Measurements from ENCODE around the gene PRR20G.
"Not testable (repeated sequence)": the region's sequence is repeated elsewhere in the genome, so short reads cannot be mapped to it uniquely, and the experiment has no call there.

PRR20G gene

DNA sequence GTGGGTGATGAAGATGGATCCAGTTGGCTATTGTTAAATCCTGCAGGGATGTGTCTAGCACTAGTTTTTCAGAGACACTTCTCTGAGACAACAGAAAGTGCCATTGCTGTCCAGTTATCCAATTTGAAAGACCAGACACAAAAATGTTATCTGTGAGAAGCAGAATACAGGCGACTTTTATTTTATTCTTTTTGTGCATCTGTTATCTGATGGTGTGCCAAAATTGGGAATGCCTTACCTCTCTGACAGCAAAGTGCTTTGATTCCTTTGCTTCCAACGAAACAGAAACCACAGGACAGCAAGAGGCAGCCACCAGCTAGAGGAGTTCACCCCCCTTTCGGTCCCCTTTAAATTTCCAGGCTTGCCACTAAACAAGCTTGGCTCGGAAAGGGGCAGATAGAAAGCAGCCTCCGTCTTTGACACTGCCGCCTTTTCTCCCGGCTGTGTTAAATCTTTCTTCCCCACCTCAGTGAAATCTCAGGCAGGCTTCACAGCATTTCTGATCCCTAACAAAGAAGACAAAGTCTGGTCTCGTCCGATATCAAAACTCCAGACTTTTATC lies 17.7 kb upstream of the PRR20G start:
- in situ Hi-C loops (cut with MboI; ENCODE audit: low pct_unique_long_range_greater_than_20kb, low sequenced_read_pairs) = no loop called here
- no peak for DNase-seq

- peak; percentile 15 for DNase-seq
- in situ Hi-C loops (cut with MboI; ENCODE audit: low pct_unique_long_range_greater_than_20kb, low sequenced_read_pairs) = no loop called here
These were observed 16.4 kb upstream of the PRR20G start for GRCh38 chr3:127304121-127304744.

DNA sequence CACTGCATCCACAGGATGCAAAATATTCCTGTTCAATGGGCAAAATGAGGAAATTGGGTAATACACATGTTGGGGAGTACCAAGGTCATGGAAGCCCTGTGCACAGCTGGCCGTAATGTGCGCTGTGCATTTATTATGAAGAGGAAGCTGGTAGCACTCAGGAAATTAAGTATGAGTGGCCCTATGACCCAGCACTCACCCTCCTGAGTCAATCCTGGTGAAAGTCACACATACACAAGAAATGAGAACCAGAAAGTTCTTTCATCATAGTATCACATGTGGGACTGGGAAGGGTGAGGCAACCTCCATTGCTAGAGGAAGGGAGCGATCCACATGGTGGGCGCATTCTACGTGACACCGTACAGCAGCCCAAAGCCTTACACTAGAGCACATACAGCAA lies 11.4 kb upstream of the PRR20G start:
- peak; percentile 20 for DNase-seq
- in situ Hi-C loops (cut with MboI; ENCODE audit: low pct_unique_long_range_greater_than_20kb, low sequenced_read_pairs) = no loop called here

- no peak for DNase-seq
- in situ Hi-C loops (cut with MboI; ENCODE audit: low pct_unique_long_range_greater_than_20kb, low sequenced_read_pairs) = no loop called here
These were observed 9.1 kb upstream of the PRR20G start for GRCh38 chr3:127296959-127297358.

GRCh38 chr3:127296166-127296565 lies 8.3 kb upstream of the PRR20G start:
- no peak for DNase-seq
- in situ Hi-C loops (cut with MboI; ENCODE audit: low pct_unique_long_range_greater_than_20kb, low sequenced_read_pairs) = no loop called here

- in situ Hi-C loops (cut with MboI; ENCODE audit: low pct_unique_long_range_greater_than_20kb, low sequenced_read_pairs); DNase-seq: not testable (repeated sequence)
These were observed 5.8 kb upstream of the PRR20G start for GRCh38 chr3:127293650-127294049.

GRCh38 chr3:127291611-127292010 lies 3.8 kb upstream of the PRR20G start:
- in situ Hi-C loops (cut with MboI; ENCODE audit: low pct_unique_long_range_greater_than_20kb, low sequenced_read_pairs) = no loop called here
- no peak for DNase-seq

DNA sequence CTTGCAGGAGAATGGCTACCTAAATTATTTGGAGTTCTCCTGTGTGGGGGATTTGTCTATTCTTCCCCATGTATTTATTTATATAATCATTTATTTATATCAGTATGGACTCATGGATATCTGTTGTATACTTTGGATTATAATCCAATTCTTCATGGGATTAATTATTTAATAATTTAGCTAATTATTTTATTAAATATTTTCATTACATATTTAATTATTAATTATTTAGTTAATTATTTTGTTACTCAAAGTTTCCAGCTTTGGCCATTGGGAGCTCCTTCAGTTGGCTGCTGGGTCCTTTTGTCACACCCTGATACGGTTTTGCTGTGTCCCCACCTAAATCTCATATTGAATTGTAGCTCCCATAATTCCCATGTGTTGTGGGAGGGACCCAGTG lies 3.3 kb upstream of the PRR20G start:
- in situ Hi-C loops (cut with MboI; ENCODE audit: low pct_unique_long_range_greater_than_20kb, low sequenced_read_pairs) = no loop called here
- DNase-seq = no peak

- in situ Hi-C loops (cut with MboI; ENCODE audit: low pct_unique_long_range_greater_than_20kb, low sequenced_read_pairs) = no loop called here
- DNase-seq = peak; percentile 60
These were observed 2.1 kb upstream of the PRR20G start for GRCh38 chr3:127289706-127290575.

GRCh38 chr3:127288921-127289705 lies 1.3 kb upstream of the PRR20G start:
- peak; percentile 56 for DNase-seq
- in situ Hi-C loops (cut with MboI; ENCODE audit: low pct_unique_long_range_greater_than_20kb, low sequenced_read_pairs) = no loop called here

- in situ Hi-C loops (cut with MboI; ENCODE audit: low pct_unique_long_range_greater_than_20kb, low sequenced_read_pairs) = no loop called here
- no peak for DNase-seq
These were observed 497 bp upstream of the PRR20G start for GRCh38 chr3:127288343-127288742.

DNA sequence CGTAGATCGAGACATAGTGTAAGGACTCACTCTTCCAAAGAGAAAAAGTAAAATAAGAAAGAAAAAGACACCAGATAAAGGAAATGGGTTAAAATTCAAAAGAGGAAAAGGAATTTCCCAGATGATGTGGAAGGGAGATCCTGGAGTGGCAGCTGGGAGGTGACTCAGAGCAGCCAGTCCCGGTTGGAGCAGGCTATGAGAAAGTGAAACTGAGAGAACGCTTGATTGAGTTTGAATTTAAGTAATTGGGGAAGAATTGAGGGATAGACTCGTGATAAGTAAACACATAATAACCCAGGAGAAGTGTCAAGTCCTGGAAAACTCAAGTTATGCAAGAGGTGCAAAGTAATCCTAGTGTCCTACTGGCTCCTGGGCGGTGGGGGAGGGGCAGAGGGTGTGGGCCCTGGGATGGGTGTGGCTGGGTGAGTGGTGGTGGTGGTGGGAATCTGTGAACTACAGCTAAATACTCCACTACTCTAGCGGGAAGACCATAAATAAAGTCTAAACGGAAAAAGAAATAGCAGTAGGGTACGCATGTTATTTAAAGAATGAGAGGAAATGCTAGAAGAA lies 1.2 kb downstream of the PRR20G start:
- in situ Hi-C loops (cut with MboI; ENCODE audit: low pct_unique_long_range_greater_than_20kb, low sequenced_read_pairs) = no loop called here

GRCh38 chr3:127284258-127284657 lies 3.6 kb downstream of the PRR20G start:
- DNase-seq = no peak
- in situ Hi-C loops (cut with MboI; ENCODE audit: low pct_unique_long_range_greater_than_20kb, low sequenced_read_pairs) = no loop called here

More for the DNA sequence above, 1.2 kb downstream of the PRR20G start:
- no peak for DNase-seq

DNA sequence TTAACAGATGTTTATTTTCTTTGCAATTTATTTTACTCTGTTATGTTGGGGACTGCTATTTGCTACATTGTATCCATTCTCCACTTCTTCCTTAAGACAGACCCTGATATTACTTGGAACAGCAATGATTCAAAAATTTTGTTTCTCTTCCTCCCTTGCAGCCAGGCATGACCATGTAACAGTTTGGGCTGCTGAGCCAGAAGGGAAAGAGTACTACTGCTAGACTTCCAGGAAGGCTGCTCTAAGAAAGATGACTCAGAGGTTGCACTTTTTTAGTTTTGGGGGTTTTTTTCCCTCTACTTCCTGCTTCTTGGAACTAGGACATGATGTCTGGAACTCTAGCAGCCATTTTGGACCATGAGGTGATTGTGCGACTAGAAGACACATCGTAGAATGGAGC lies 10.3 kb downstream of the PRR20G start:
- in situ Hi-C loops (cut with MboI; ENCODE audit: low pct_unique_long_range_greater_than_20kb, low sequenced_read_pairs) = no loop called here
- DNase-seq = no peak

DNA sequence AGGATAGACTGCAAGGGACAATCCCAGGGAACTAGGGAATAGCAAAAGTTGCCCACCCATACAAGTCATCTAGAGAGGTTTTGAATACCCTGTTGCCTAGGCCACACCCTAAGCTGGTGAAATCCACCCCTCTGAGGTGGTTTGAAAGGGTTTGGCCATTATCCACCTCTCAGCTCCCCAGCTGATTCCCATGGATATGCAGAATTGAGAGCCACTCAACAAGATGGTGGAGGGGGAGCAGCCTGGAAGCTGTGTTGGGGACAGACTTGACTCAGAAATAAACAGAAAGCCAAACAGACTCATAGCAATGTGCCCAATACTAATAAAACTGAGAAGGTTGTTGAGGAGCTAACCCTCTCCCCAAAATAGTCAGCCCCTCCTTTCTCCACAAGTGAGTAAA lies 10.9 kb downstream of the PRR20G start:
- in situ Hi-C loops (cut with MboI; ENCODE audit: low pct_unique_long_range_greater_than_20kb, low sequenced_read_pairs) = no loop called here
- DNase-seq = no peak

DNA sequence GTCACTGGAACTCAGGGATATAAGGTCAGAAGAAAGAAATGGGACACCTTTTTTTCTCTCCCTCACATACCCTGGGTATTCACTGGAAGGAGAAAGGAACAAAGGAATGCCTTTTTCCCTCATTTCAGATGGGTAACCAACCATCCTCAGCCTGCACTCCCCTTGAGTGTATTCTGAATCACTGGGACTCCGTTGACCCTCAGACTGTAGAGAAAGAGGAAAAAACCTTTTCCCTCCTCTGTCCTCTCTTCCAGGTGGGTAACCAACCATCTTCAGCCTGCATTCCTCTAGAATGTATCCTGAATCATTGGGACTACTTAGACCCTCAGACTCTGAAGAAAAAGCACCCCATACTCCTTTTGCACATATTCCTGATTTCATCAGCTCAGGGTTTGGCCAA lies 11.4 kb downstream of the PRR20G start:
- in situ Hi-C loops (cut with MboI; ENCODE audit: low pct_unique_long_range_greater_than_20kb, low sequenced_read_pairs) = no loop called here
- DNase-seq = no peak

DNA sequence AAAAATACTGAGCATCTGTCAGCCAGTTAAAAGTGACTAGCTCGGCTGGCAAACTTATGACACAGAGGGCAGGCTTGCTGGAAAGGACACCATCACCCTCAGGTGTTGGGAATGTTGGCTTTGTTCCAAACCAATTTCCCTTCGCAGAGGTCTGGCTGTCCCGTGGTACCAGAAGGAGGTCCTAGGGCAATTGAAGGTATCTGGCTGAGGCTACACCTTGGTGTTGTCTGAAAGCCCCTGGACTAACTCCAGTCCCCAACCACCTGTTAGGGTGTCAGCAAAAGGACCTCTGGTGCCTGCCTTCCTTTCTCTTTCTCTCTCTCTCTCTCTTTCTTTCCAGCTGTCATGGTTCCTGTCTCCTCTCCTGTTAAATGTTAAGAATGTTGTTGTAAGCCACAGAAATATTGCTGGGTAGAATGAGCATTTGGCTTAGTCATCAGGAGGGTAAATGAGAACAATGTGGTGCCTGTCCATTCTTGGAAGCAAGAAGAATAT lies 12.5 kb downstream of the PRR20G start:
- DNase-seq = no peak
- in situ Hi-C loops (cut with MboI; ENCODE audit: low pct_unique_long_range_greater_than_20kb, low sequenced_read_pairs) = no loop called here

- in situ Hi-C loops (cut with MboI; ENCODE audit: low pct_unique_long_range_greater_than_20kb, low sequenced_read_pairs) = no loop called here
- no peak for DNase-seq
These were observed 13.6 kb downstream of the PRR20G start for GRCh38 chr3:127274200-127274760.

DNA sequence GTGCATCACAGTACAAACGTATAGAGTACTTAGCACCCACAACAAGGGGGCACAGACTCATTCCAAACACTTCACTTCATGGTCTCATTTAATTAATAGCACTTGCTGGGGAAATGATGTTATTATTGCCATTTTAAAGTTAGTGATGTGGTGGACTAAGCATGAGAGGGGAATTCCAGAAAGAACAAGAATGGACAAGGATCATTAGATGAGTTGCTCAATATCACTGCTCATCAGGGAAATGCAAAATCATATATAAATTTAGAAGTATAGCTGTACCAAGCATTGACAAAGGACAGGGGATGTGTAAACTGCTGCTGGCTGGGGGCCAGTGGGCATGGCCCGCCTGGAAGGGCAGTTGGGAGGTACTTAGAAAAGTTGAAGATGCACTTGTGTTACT lies 14.6 kb downstream of the PRR20G start:
- DNase-seq = no peak
- in situ Hi-C loops (cut with MboI; ENCODE audit: low pct_unique_long_range_greater_than_20kb, low sequenced_read_pairs) = no loop called here

Measured in KBM-7 (cell line).